ENCODE measurements around the gene WFIKKN2.
A peak's percentile ranks its signal among the peaks of the same experiment; 100 is the strongest.

The WFIKKN2 gene

DNA sequence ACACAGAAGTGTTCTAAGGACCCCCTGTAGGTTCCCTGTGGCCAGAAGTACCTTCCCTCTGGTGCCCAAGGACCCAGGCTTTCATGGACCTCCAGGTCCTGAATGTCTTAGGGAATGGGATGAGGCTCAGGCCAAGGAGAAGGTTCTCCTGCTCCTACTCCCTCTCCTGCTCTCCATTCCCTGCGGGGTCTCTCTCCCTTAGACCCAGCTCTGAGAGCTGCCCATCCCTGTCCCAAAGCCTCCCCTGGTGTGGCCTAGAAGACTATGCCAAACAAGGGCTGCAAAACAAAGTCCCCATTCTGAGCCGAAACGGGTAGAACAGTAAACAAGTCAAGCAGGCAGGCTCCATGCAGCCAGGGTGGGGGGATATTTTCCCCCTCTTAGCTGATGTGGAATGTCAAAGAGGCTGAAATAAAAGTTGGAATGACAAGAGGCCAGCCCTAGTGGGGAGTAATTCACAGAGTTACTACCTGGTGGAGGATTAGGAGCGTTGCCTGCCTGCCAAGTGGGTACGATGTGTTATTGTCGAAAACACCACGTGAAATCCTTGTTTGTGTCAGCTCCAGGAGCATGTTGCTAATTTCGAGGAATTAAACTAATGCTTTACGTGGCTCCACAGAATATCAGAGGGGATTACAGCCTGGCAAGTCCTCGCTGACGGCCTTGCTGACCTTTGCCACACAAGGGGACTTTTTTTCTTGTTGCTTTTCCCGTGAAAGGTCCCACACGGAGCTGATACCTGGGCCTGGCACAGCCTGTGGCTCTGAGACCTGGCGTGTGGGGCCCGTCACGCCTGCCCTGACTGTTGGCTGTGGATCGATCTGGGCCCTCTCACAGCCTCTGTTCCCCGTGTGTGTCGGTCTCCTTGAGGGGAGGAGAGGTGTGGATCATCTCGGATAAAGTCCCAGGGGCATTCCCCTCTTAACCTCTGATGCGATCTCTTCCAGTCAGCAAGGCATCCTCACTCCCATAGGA, 2.9 kb downstream of the WFIKKN2 start:
- DNase-seq (ENCODE audit: low read depth) = no peak
- TF ChIP-seq, protein P1, sequence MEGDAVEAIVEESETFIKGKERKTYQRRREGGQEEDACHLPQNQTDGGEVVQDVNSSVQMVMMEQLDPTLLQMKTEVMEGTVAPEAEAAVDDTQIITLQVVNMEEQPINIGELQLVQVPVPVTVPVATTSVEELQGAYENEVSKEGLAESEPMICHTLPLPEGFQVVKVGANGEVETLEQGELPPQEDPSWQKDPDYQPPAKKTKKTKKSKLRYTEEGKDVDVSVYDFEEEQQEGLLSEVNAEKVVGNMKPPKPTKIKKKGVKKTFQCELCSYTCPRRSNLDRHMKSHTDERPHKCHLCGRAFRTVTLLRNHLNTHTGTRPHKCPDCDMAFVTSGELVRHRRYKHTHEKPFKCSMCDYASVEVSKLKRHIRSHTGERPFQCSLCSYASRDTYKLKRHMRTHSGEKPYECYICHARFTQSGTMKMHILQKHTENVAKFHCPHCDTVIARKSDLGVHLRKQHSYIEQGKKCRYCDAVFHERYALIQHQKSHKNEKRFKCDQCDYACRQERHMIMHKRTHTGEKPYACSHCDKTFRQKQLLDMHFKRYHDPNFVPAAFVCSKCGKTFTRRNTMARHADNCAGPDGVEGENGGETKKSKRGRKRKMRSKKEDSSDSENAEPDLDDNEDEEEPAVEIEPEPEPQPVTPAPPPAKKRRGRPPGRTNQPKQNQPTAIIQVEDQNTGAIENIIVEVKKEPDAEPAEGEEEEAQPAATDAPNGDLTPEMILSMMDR (IDR thresholded peaks at IDR 0.05; ENCODE audit: low read depth, low read length, missing control alignments) = no peak
- H3K4me3 ChIP-seq (ENCODE audit: low read depth, low read length) = no peak overlapping the region

DNA sequence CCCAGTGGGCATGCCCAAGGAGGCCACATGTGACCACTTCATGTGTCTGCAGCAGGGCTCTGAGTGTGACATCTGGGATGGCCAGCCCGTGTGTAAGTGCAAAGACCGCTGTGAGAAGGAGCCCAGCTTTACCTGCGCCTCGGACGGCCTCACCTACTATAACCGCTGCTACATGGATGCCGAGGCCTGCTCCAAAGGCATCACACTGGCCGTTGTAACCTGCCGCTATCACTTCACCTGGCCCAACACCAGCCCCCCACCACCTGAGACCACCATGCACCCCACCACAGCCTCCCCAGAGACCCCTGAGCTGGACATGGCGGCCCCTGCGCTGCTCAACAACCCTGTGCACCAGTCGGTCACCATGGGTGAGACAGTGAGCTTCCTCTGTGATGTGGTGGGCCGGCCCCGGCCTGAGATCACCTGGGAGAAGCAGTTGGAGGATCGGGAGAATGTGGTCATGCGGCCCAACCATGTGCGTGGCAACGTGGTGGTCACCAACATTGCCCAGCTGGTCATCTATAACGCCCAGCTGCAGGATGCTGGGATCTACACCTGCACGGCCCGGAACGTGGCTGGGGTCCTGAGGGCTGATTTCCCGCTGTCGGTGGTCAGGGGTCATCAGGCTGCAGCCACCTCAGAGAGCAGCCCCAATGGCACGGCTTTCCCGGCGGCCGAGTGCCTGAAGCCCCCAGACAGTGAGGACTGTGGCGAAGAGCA, 4.4 kb downstream of the WFIKKN2 start:
- no peak for DNase-seq (ENCODE audit: low read depth)
- no peak overlapping the region for H3K4me3 ChIP-seq (ENCODE audit: low read depth, low read length)
- TF ChIP-seq, protein P1 (IDR thresholded peaks at IDR 0.05; ENCODE audit: low read depth, low read length, missing control alignments) = no peak

DNA sequence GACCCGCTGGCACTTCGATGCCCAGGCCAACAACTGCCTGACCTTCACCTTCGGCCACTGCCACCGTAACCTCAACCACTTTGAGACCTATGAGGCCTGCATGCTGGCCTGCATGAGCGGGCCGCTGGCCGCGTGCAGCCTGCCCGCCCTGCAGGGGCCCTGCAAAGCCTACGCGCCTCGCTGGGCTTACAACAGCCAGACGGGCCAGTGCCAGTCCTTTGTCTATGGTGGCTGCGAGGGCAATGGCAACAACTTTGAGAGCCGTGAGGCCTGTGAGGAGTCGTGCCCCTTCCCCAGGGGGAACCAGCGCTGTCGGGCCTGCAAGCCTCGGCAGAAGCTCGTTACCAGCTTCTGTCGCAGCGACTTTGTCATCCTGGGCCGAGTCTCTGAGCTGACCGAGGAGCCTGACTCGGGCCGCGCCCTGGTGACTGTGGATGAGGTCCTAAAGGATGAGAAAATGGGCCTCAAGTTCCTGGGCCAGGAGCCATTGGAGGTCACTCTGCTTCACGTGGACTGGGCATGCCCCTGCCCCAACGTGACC, 5.0 kb downstream of the WFIKKN2 start:
- DNase-seq (ENCODE audit: low read depth) = no peak
- TF ChIP-seq, protein P1 (IDR thresholded peaks at IDR 0.05; ENCODE audit: low read depth, low read length, missing control alignments) = no peak
- no peak overlapping the region for H3K4me3 ChIP-seq (ENCODE audit: low read depth, low read length)

DNA sequence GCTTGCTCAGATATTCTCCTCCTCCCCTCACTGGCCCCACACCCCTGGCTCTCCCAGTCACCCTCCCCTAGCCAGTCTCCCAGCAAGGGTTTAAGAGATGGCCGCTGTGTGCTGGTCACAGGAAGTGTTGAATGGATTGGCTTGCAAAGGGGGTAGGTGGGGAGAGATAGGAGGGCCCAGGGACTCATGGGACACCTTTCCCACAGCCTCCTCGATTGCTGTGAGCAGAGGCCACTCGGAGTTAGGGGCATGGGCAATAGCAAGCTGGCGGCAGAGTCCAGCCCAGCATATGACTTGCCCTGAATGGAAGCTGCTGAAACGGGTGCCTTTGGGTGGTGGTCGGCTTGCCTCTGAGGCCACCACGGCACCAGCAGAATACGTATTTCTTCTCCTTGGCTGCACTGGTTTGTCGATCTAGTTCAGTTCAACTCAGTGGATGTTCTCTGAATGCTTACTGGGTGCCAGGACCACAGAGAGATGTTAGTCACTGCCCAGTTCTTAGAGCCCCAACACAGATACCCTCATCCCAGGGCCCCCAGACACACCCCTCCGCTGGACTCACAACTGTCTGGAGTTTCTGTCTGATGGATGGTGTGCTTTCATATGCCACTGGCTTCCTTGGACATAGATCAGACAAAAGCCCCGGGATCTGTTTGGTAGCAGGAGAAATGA, 6.0 kb downstream of the WFIKKN2 start:
- no peak overlapping the region for H3K4me3 ChIP-seq (ENCODE audit: low read depth, low read length)
- TF ChIP-seq, protein P1 (IDR thresholded peaks at IDR 0.05; ENCODE audit: low read depth, low read length, missing control alignments) = no peak
- no peak for DNase-seq (ENCODE audit: low read depth)

DNA sequence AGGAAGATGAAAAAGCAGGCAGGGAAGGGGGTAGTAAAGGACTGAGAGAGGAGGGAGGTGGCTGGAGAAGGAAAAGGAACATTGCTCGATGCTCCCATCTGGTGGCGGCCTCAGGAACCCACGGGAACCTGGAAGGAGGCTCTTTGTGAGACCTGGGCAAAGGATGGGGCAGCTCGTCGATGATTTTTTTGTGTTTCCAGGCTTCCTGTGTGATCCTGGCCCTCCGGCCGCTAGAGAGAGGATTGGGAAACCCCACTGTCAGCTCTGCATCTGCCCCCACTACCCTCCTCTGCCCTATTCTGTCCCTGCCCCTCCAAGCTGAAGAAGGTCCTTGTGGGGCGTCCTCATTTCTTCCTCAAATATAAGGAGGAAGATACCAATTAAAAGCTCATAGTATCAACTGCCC, 6.6 kb downstream of the WFIKKN2 start:
- no peak for DNase-seq (ENCODE audit: low read depth)
- TF ChIP-seq, protein P1 (IDR thresholded peaks at IDR 0.05; ENCODE audit: low read depth, low read length, missing control alignments) = peak; percentile 84
- H3K4me3 ChIP-seq (ENCODE audit: low read depth, low read length) = no peak overlapping the region

DNA sequence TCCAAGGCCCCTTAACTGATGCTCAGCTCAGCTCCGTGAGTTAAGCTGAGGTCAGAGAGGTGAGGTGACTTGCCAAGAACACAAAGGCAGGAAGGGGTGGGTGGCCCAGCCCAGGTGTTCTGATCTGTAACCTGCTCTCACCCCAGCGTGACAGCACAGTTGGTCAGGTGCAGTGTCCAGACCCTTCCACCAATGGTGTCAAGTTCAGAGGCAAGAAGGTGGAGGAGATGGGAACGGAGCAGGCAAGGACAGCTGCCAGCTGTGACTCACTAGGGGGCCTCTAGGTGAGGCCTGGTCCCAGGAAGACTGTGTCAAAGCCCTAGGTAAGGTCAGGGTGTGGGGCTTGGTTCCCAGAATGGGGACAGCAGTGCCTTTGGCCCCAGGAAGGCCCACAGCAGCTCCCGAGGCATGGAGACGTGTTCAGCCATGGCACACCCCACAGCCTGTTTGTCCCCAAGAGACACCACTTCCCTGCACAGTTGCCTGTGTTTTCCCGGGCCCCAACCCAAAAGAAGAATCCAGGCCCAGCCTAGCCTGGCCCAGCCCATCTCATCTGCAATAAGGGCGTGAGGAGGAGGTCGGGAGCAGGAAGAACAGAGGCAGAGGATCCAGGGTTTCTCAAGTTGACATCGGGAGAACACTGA, 7.2 kb downstream of the WFIKKN2 start:
- DNase-seq (ENCODE audit: low read depth) = no peak
- TF ChIP-seq, protein P1 (IDR thresholded peaks at IDR 0.05; ENCODE audit: low read depth, low read length, missing control alignments) = no peak
- no peak overlapping the region for H3K4me3 ChIP-seq (ENCODE audit: low read depth, low read length)

Data from GM12864 (cell line).